Upper lobe of right lung (tissue), 1 donor: ENCODE results near the gene NDUFS7. TPM values are rescaled to one million over a fixed set of nuclear protein-coding genes. Genes with fewer than 3 reads are reported as not detected.

Source experiments
- ATAC-seq: fragments of 200-7000 bp; cut with Tn5 transposase; one replicate; pipeline ENCODE4 v1.9.1; 2020; ENCODE audit warnings: mild to moderate bottlenecking, moderate library complexity
- DNase-seq: peaks from one replicate; pipeline ENCODE4 v3.0.0-alpha.2; 2020
- H3K27ac ChIP-seq: fragments of 200-600 bp; one replicate; pipeline ENCODE4 v1.8.0; 2022
- H3K27me3 ChIP-seq: fragments of 200-600 bp; one replicate; pipeline ENCODE4 v1.8.0; 2022; ENCODE audit warnings: mild to moderate bottlenecking
- H3K36me3 ChIP-seq: fragments of 200-600 bp; one replicate; pipeline ENCODE4 v1.8.0; 2022
- H3K4me1 ChIP-seq: fragments of 200-600 bp; one replicate; pipeline ENCODE4 v1.8.0; 2022
- H3K4me3 ChIP-seq: fragments of 200-600 bp; one replicate; pipeline ENCODE4 v1.8.0; 2022; ENCODE audit warnings: mild to moderate bottlenecking
- H3K9me3 ChIP-seq: fragments of 200-600 bp; one replicate; pipeline ENCODE4 v1.8.0; 2022
- CTCF ChIP-seq: fragments of 200-600 bp; IDR thresholded peaks from one replicate; pipeline ENCODE4 v1.8.0; 2022; ENCODE audit warnings: antibody characterized with exemption
- intact Hi-C: fragments of 100-400 bp; cut with DNase I; formaldehyde crosslinking; loops from one replicate; pipeline ENCODE4 v1.11.0; 2022
- total RNA-seq: library from RNA; stranded (reverse); fragmentation: NEBNext Ultra II Directional; extraction: Animal tissue kit (Norgen Biotek cat#: 25700); gene quantifications from one replicate; pipeline ENCODE4 v1.2.1, GENCODE V29; 2021
- donor health status: DM: no; HTN: yes; CAD: no; lungs with severe emphysema.

NDUFS7 gene
- total RNA-seq, 1 donor from 2014 or later = 78.2 TPM

DNA sequence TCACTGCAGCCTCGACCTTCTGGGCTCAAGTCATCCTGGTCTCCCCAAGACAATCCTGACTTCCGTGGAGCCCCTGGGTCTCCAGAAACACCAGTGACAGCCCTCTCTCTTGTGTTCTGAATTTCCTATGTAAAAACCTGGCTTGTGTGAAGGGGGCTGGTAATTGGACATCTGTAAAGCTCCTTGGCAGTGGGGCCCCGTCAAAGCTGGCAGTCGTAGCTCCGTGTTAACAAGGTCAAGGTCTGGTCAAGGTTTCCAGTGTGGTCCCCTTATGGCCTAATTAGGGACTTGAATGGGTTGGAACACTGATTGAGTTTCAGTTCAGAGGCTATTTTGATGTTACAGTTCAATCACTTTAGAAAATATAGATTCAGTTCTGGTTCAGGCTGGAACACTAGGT is 32.8 kb upstream of the NDUFS7 start:
- no peaks in the 10 kb centered on the region for H3K36me3 ChIP-seq
- no peaks in the 10 kb centered on the region for H3K27me3 ChIP-seq
- no peak overlapping the region for H3K27ac ChIP-seq
- no peaks in the 10 kb centered on the region for H3K9me3 ChIP-seq
- intact Hi-C loops = no loop called here
- H3K4me3 ChIP-seq = no peak overlapping the region
- peaks cover 2% of the 10 kb centered on the region for H3K4me1 ChIP-seq
- ATAC-seq (no peak), DNase-seq (no peak)
- TF ChIP-seq CTCF = no peak

GRCh38 chr19:1351381-1351851 is 32.3 kb upstream of the NDUFS7 start:
- no peak for DNase-seq
- Histone ChIP-seq H3K4me3 (no peak overlapping the region), H3K4me1 (peaks cover 7% of the 10 kb centered on the region), H3K36me3 (no peaks in the 10 kb centered on the region), H3K9me3 (no peaks in the 10 kb centered on the region), H3K27me3 (no peaks in the 10 kb centered on the region), H3K27ac (no peak overlapping the region)
- no peak for TF ChIP-seq CTCF
- intact Hi-C loops = no loop called here
- ATAC-seq = no peak

- no peak for TF ChIP-seq CTCF
- no peaks in the 10 kb centered on the region for H3K9me3 ChIP-seq
- DNase-seq = no peak
- intact Hi-C loops = no loop called here
- H3K36me3 ChIP-seq = peaks cover 10% of the 10 kb centered on the region
- no peak for ATAC-seq
- peaks cover 7% of the 10 kb centered on the region for H3K4me1 ChIP-seq
- H3K27me3 ChIP-seq = no peaks in the 10 kb centered on the region
- no peak overlapping the region for H3K27ac ChIP-seq
- no peak overlapping the region for H3K4me3 ChIP-seq
Measured at GRCh38 chr19:1353144-1353543, 30.6 kb upstream of the NDUFS7 start.

DNA sequence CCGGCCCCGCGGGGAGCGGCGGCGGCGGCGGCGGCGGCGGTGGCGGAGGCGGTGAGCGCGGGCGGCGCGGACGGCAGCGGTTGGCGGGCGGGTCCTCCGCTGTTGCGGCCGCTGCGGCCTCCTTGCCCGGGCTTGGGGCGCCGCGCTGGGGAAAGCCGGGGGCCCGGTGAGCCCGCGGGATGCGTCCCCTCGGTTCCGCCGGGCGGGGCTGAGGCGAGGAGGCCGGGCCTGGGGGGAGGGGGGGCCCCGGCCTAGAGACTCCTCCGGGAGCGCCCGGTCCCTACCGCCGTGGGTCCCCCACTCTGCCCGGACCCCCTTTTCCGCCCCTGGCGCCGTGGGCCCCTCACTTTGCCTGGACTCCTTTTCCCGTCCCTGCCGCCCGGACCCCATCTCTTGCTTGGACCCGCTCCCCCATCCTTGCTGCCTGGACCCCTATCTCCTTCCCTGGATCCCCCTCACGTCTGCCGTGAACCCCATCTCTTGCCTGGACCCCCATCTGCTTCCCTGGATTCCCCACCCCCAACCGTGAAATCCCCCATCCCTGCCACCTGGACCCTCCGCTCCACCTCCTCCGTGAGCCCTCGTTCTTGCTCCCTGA is 28.6 kb upstream of the NDUFS7 start:
- Histone ChIP-seq H3K4me3 (peak overlapping the region; percentile 82), H3K27ac (no peak overlapping the region), H3K27me3 (no peaks in the 10 kb centered on the region), H3K9me3 (no peaks in the 10 kb centered on the region), H3K4me1 (peaks cover 7% of the 10 kb centered on the region), H3K36me3 (peaks cover 27% of the 10 kb centered on the region)
- ATAC-seq = peak; percentile 46
- no peak for TF ChIP-seq CTCF
- no peak for DNase-seq
- intact Hi-C loops = no loop called here

DNA sequence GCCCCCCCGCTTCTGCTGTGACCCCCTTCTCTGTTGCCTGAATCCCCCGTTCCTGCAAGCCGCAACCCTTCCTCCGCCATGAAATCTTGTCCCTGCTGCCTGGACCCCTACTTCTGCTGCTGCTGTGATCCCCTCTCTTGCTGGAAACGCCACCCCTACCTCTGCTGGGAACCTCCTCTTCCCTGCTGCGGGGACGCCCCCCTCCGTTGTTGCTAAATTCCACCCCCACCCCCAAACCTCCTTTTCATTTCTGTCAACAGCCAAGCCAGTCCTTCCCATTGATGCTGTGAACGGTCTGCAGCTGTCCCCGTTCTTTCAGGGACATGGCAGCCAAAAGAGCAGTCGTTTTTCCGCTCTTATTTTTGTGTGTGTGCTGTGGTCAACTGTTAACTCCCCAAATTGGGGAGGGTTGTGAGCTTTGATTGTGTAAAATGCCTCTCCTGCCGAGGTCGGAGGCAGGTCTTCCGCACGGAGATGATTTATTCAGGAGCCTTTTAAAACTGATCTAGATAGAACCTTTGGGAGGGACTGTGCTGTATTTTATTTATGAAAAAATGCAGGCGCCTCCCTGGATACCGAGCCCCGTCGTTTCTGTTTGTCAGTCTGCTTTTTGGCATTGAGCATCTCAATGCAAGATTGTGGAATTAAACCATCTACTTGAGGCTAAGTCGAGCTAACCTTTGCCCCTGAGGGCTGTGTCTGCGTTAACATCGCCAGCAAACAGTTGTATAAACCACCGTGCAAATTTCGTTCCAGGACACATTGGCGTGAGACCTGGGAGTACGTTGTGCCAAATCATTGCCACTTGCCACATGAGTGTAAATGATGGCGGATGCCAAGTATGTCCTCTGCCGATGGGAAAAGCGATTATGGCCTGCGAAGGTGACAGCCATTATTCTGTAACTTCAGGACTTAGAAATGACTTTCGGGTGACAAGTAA is 27.9 kb upstream of the NDUFS7 start:
- no peak for ATAC-seq
- Histone ChIP-seq H3K4me3 (peak overlapping the region; percentile 82), H3K27ac (peak overlapping the region; percentile 17), H3K4me1 (peaks cover 12% of the 10 kb centered on the region), H3K9me3 (no peaks in the 10 kb centered on the region), H3K36me3 (peaks cover 35% of the 10 kb centered on the region), H3K27me3 (no peaks in the 10 kb centered on the region)
- DNase-seq = no peak
- intact Hi-C loops = no loop called here
- TF ChIP-seq CTCF = no peak
